Tibial nerve (tissue), 3 donors: Measurements from ENCODE around the gene IZUMO1.
"Not testable (repeated sequence)": the region's sequence is repeated elsewhere in the genome, so short reads cannot be mapped to it uniquely, and the experiment has no call there.

ENCODE experiments used
- CTCF ChIP-seq, 5 experiments: fragments of 200-600 bp in 3 of 5; fragments of 450-650 bp in 2 of 5; sonication (generic) in 3 of 5; IDR thresholded peaks; one replicate each; pipeline ENCODE4 v1.5.1; 2016 to 2019; ENCODE audit warnings: antibody characterized with exemption in 5 of 5, mild to moderate bottlenecking in 3 of 5, moderate library complexity in 2 of 5
- POLR2A ChIP-seq, 2 donors: fragments of 450-650 bp; IDR thresholded peaks; one replicate each; pipeline ENCODE4 v1.6.1; 2017; ENCODE audit warnings: antibody characterized with exemption in 2 of 2, mild to moderate bottlenecking in 2 of 2, moderate library complexity in 2 of 2

DNA sequence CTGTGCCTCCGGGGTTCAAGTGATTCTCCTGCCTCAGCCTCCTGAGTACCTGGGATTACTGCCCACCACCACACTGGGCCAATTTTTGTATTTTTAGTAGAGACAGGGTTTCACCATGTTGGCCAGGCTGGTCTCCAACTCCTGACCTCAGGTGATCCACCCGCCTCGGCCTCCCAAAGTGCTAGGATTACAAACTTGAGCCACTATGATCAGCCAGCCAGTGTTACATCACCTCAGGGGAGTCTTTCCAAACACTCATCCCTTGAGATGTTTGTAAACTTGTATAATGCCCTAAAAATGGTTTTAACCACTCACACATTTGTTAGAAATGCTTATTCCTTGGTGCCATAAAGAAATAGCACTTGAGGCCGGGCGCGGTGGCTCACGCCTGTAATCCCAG lies 39.7 kb upstream of the IZUMO1 start:
- not testable (repeated sequence) for TF ChIP-seq CTCF, POLR2A (IDR thresholded peaks at IDR 0.05)
